ENCODE results near the gene KIAA0825. TPM values are rescaled to one million over a fixed set of nuclear protein-coding genes. Genes with fewer than 3 reads are reported as not detected.

The KIAA0825 gene
- total and polyA plus RNA-seq, 2 of the 8 experiments (the other 6 are each of a cell fraction or from before 2014, with no cell fraction given), result 0.60 to 1.0 TPM

GRCh38 chr5:94508461-94509148 is 109.8 kb downstream of the KIAA0825 start (continued):
- TF ChIP-seq, protein P1, sequence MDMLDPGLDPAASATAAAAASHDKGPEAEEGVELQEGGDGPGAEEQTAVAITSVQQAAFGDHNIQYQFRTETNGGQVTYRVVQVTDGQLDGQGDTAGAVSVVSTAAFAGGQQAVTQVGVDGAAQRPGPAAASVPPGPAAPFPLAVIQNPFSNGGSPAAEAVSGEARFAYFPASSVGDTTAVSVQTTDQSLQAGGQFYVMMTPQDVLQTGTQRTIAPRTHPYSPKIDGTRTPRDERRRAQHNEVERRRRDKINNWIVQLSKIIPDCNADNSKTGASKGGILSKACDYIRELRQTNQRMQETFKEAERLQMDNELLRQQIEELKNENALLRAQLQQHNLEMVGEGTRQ (IDR thresholded peaks at IDR 0.05; ENCODE audit: low read length), result no peak
- no peak for TF ChIP-seq JUND (IDR thresholded peaks at IDR 0.05; ENCODE audit: low read length)
- no peak for TF ChIP-seq PHF8 (conservative IDR thresholded peaks at IDR 0.05; ENCODE audit: low read depth, low read length)
